HEK293 (cell line): ENCODE data around the gene SLC7A11.

Experiments
- CTCF ChIA-PET: fragments of 350-600 bp; formaldehyde crosslinking; extraction: SDS; loops from one replicate; lab custom pipeline; 2021; ENCODE audit warnings: antibody characterized with exemption; lab: Yijun Ruan, JAX
- POLR2A ChIA-PET: fragments of 300-600 bp; formaldehyde crosslinking; extraction: SDS; loops from one replicate; lab custom pipeline; 2020; ENCODE audit warnings: antibody characterized with exemption, inconsistent platforms; lab: Yijun Ruan, JAX
- H3K27ac ChIP-seq: fragments of 200-500 bp; sonication (Bioruptor generic); 2 replicates; pipeline ENCODE4 v1.5.1; 2014; ENCODE audit warnings: low read depth, low read length, control low read depth, inconsistent platforms; ENCODE audit errors: extremely low read depth
- H3K36me3 ChIP-seq, 2 experiments: fragments of 200-500 bp in 1 of 2; sonication (Bioruptor generic) in 1 of 2; 1 replicate in 1 of 2; 2 replicates in 1 of 2; pipeline ENCODE4 v1.5.1; 2014 to 2017; ENCODE audit warnings: inconsistent platforms in 2 of 2, low read length in 2 of 2; ENCODE audit not compliant: control insufficient read depth in 2 of 2, insufficient read depth in 1 of 2
- H3K4me1 ChIP-seq: fragments of 200-500 bp; sonication (Bioruptor generic); 2 replicates; pipeline ENCODE4 v1.5.1; 2014; ENCODE audit warnings: mild to moderate bottlenecking, low read length, inconsistent platforms; ENCODE audit not compliant: control insufficient read depth, insufficient read depth
- H3K4me3 ChIP-seq: 2 replicates; pipeline ENCODE4 v1.5.1; 2011; ENCODE audit warnings: low read depth, mild to moderate bottlenecking, control low read depth, low read length, moderate library complexity
- H3K9me3 ChIP-seq: fragments of 200-500 bp; sonication (Bioruptor generic); 2 replicates; pipeline ENCODE4 v1.5.1; 2014; ENCODE audit warnings: low read depth, low read length, inconsistent platforms; ENCODE audit not compliant: control insufficient read depth, insufficient read depth
- EGR2 ChIP-seq: fragments of 450-650 bp; formaldehyde crosslinking; IDR thresholded peaks from 2 replicates; pipeline ENCODE4 v1.5.1; 2016; ENCODE audit warnings: low read depth, missing biosample characterization, missing genetic modification characterization
- GLI4 ChIP-seq: fragments of 450-650 bp; formaldehyde crosslinking; IDR thresholded peaks from 2 replicates; pipeline ENCODE4 v1.5.1; 2016; ENCODE audit warnings: missing biosample characterization, missing genetic modification characterization
- HOXA7 ChIP-seq: sonication (generic); formaldehyde crosslinking; IDR thresholded peaks from 2 replicates; pipeline ENCODE4 v1.8.1; 2022; ENCODE audit warnings: missing genetic modification reagents, borderline replicate concordance
- KLF7 ChIP-seq: fragments of 450-650 bp; formaldehyde crosslinking; IDR thresholded peaks from 2 replicates; pipeline ENCODE4 v1.5.1; 2016; ENCODE audit warnings: missing biosample characterization, missing genetic modification characterization, borderline replicate concordance
- KLF9 ChIP-seq: fragments of 450-650 bp; formaldehyde crosslinking; IDR thresholded peaks from 2 replicates; pipeline ENCODE4 v1.5.1; 2016; ENCODE audit warnings: missing biosample characterization, missing genetic modification characterization, low read depth
- MEIS1 ChIP-seq: sonication (generic); formaldehyde crosslinking; IDR thresholded peaks from 2 replicates; pipeline ENCODE4 v1.8.1; 2022; ENCODE audit warnings: missing genetic modification reagents, mild to moderate bottlenecking, borderline replicate concordance
- SETDB1 ChIP-seq: IDR thresholded peaks from one replicate; pipeline ENCODE4 v1.6.1; 2017; ENCODE audit warnings: mild to moderate bottlenecking, low read length, moderate library complexity, mixed read lengths; ENCODE audit not compliant: insufficient read length
- SP3 ChIP-seq: fragments of 450-650 bp; formaldehyde crosslinking; IDR thresholded peaks from 2 replicates; pipeline ENCODE4 v1.5.1; 2016; ENCODE audit warnings: missing biosample characterization, missing genetic modification characterization
- ZFP37 ChIP-seq: fragments of 450-650 bp; formaldehyde crosslinking; IDR thresholded peaks from 2 replicates; pipeline ENCODE4 v1.5.1; 2016; ENCODE audit warnings: missing biosample characterization, missing genetic modification characterization
- ZFP41 ChIP-seq: fragments of 450-650 bp; formaldehyde crosslinking; IDR thresholded peaks from 2 replicates; pipeline ENCODE4 v1.5.1; 2016; ENCODE audit warnings: missing biosample characterization, missing genetic modification characterization, borderline replicate concordance
- ZNF10 ChIP-seq: fragments of 450-650 bp; formaldehyde crosslinking; IDR thresholded peaks from 2 replicates; pipeline ENCODE4 v1.5.1; 2017; ENCODE audit warnings: missing biosample characterization, missing genetic modification characterization
- ZNF140 ChIP-seq: fragments of 450-650 bp; formaldehyde crosslinking; IDR thresholded peaks from 2 replicates; pipeline ENCODE4 v1.5.1; 2016; ENCODE audit warnings: missing biosample characterization, missing genetic modification characterization
- ZNF157 ChIP-seq: fragments of 450-650 bp; formaldehyde crosslinking; IDR thresholded peaks from 2 replicates; pipeline ENCODE4 v1.5.1; 2016; ENCODE audit warnings: missing biosample characterization, missing genetic modification characterization
- ZNF174 ChIP-seq: fragments of 450-650 bp; formaldehyde crosslinking; IDR thresholded peaks from 2 replicates; pipeline ENCODE4 v1.5.0; 2017; ENCODE audit warnings: missing biosample characterization, mild to moderate bottlenecking, missing genetic modification characterization
- ZNF175 ChIP-seq: fragments of 450-650 bp; formaldehyde crosslinking; IDR thresholded peaks from 2 replicates; pipeline ENCODE4 v1.5.1; 2016; ENCODE audit warnings: missing biosample characterization, missing genetic modification characterization
- ZNF274 ChIP-seq, 2 experiments: fragments of 200-500 bp in 1 of 2; fragments of 450-650 bp in 1 of 2; sonication (Bioruptor generic) in 1 of 2; formaldehyde crosslinking in 1 of 2; IDR thresholded peaks; 2 replicates each; pipeline versions ENCODE4 v1.5.1 to v1.6.1; 2014 to 2016; ENCODE audit warnings: borderline replicate concordance in 1 of 2, inconsistent platforms in 1 of 2, low read length in 1 of 2, missing biosample characterization in 1 of 2, missing genetic modification characterization in 1 of 2
- ZNF335 ChIP-seq: fragments of 450-650 bp; formaldehyde crosslinking; conservative IDR thresholded peaks from 2 replicates; pipeline ENCODE4 v1.5.1; 2016; ENCODE audit warnings: missing biosample characterization, missing genetic modification characterization
- ZNF354C ChIP-seq: fragments of 450-650 bp; formaldehyde crosslinking; IDR thresholded peaks from 2 replicates; pipeline ENCODE4 v1.5.1; 2016; ENCODE audit warnings: missing biosample characterization, missing genetic modification characterization, low read depth, borderline replicate concordance
- ZNF366 ChIP-seq: fragments of 450-650 bp; formaldehyde crosslinking; conservative IDR thresholded peaks from 2 replicates; pipeline ENCODE4 v1.5.1; 2016; ENCODE audit warnings: missing biosample characterization, missing genetic modification characterization
- ZNF544 ChIP-seq: fragments of 450-650 bp; formaldehyde crosslinking; IDR thresholded peaks from 2 replicates; pipeline ENCODE4 v1.5.0; 2017; ENCODE audit warnings: missing biosample characterization, missing genetic modification characterization
- ZNF596 ChIP-seq: fragments of 450-650 bp; IDR thresholded peaks from 2 replicates; pipeline ENCODE4 v1.5.0; 2018; ENCODE audit warnings: missing biosample characterization, mild to moderate bottlenecking, missing genetic modification characterization, moderate library complexity
- ZNF610 ChIP-seq: fragments of 450-650 bp; formaldehyde crosslinking; IDR thresholded peaks from 2 replicates; pipeline ENCODE4 v1.5.1; 2016; ENCODE audit warnings: missing biosample characterization, missing genetic modification characterization, borderline replicate concordance
- ZNF623 ChIP-seq: fragments of 450-650 bp; formaldehyde crosslinking; IDR thresholded peaks from 2 replicates; pipeline ENCODE4 v1.5.1; 2016; ENCODE audit warnings: missing biosample characterization, missing genetic modification characterization
- ZNF624 ChIP-seq: fragments of 450-650 bp; formaldehyde crosslinking; IDR thresholded peaks from 2 replicates; pipeline ENCODE4 v1.5.1; 2017; ENCODE audit warnings: missing biosample characterization, missing genetic modification characterization
- ZNF658 ChIP-seq: fragments of 450-650 bp; formaldehyde crosslinking; IDR thresholded peaks from 2 replicates; pipeline ENCODE4; 2016; ENCODE audit warnings: missing biosample characterization, missing genetic modification characterization
- ZNF777 ChIP-seq: fragments of 450-650 bp; formaldehyde crosslinking; IDR thresholded peaks from 2 replicates; pipeline ENCODE4 v1.5.1; 2017; ENCODE audit warnings: missing biosample characterization, missing genetic modification characterization, borderline replicate concordance
- ZNF785 ChIP-seq: fragments of 450-650 bp; formaldehyde crosslinking; IDR thresholded peaks from 2 replicates; pipeline ENCODE4 v1.5.1; 2016; ENCODE audit warnings: missing biosample characterization, missing genetic modification characterization
- ZNF837 ChIP-seq: fragments of 450-650 bp; formaldehyde crosslinking; IDR thresholded peaks from 2 replicates; pipeline ENCODE4 v1.5.1; 2016; ENCODE audit warnings: missing biosample characterization, missing genetic modification characterization
- TF ChIP-seq, protein P1 (sequence below): fragments of 450-650 bp; formaldehyde crosslinking; IDR thresholded peaks from 2 replicates; pipeline ENCODE4 v1.5.1; 2016; ENCODE audit warnings: missing biosample characterization, missing genetic modification characterization
- TF ChIP-seq, protein P2 (sequence below): fragments of 450-650 bp; formaldehyde crosslinking; IDR thresholded peaks from 2 replicates; pipeline ENCODE4; 2016; ENCODE audit warnings: missing biosample characterization, missing genetic modification characterization

The SLC7A11 gene

DNA sequence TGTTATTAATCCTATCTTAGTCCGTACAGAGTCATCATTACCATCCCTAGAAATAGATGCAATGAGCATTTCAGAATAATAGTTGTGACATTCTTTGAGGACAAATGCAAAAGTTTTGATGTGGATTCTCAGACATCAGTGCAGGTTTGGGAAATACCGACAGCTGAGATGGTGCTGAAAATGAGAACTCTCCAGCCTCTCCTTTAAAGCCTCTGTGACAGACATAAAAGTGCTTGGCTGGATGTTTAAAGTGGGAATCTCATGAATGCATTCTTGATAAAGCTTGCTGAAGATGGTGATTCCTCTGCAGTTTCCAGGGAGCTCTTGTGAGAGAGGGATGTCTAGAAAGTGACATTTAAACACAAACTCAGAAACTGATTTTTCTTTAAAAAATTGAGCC, 35.0 kb upstream of the SLC7A11 start (continued):
- TF ChIP-seq ZNF777 (tag by site-specific recombination), result no peak

DNA sequence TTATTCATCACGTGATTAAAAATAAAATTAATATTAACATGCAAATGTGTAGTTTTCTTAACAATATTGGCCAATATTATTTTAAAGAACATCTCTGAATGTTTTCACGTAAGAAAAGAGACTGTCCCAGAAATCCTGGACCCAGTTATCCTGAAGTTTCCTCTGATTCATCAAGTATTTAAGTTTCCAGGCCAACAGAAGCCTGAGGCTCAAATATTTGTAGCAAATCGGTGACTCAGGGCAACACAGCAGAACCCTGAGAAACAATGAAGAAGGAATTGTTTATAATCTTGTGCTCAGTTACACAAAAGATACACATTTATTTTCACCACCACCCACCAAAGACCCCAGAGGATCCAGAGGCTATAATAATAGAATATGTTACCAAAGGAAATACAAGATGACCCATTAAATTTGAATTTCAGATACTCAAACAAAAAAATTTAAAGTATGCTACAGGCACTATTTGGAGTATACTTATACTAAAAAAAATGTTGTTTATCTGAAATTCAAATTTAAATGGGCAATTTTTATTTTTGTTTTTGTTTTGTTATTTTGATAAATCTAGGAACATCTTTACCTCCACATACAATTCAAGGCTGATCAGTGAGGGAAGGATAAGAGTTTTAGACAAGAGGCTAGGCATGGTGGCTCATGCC, 33.9 kb upstream of the SLC7A11 start:
- ChIA-PET POLR2A (no interaction called here), CTCF (no interaction called here)
- H3K36me3 ChIP-seq, result no peaks in the 10 kb centered on the region
- no peaks in the 10 kb centered on the region for H3K9me3 ChIP-seq
- no peak overlapping the region for H3K4me3 ChIP-seq
- H3K27ac ChIP-seq, result no peak overlapping the region
- TF ChIP-seq EGR2 (no peak), ZNF354C (tag by site-specific recombination) (no peak)
- TF ChIP-seq, all 188 proteins: peak for 0
- H3K4me1 ChIP-seq, result no peaks in the 10 kb centered on the region

DNA sequence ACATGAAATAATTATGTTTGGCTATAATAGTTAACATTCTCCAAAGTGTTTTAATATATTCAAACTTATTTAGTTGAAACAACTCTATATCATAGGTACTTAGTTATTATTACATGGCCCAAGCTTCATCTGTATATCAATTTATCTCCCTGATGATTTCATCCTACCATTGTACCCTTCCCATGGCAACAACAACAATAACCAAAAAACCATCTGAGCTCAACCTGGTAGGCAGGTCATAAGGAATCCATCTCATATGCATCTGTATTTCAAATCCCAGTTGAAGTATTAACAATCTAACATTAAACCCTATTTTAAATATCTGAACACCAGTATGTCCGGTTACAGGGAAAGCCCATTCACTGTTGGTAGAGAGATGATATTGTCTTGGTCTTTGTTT, 33.1 kb upstream of the SLC7A11 start:
- TF ChIP-seq ZNF174 (tag by site-specific recombination) (no peak), ZNF544 (no peak), ZNF610 (tag by site-specific recombination) (no peak), ZNF140 (tag by site-specific recombination) (no peak), ZNF623 (tag by site-specific recombination) (no peak), HOXA7 (CRISPR knock-in tag) (no peak), ZNF10 (tag by site-specific recombination) (no peak), ZNF335 (tag by site-specific recombination) (no peak), ZNF785 (tag by site-specific recombination) (no peak), ZFP41 (no peak), ZNF274 (IDR thresholded peaks at IDR 0.05; ENCODE audit: low read length) (no peak), ZNF274 (tag by site-specific recombination; IDR thresholded peaks at IDR 0.05; ENCODE audit: borderline replicate concordance) (no peak), MEIS1 (no peak), ZNF624 (tag by site-specific recombination) (no peak), GLI4 (tag by site-specific recombination) (no peak), ZNF366 (tag by site-specific recombination) (no peak), SP3 (no peak), ZNF157 (no peak)
- CTCF ChIA-PET, result no interaction called here
- H3K4me3 ChIP-seq, result no peak overlapping the region
- H3K9me3 ChIP-seq, result no peaks in the 10 kb centered on the region
- no peaks in the 10 kb centered on the region for H3K36me3 ChIP-seq
- H3K4me1 ChIP-seq, result no peaks in the 10 kb centered on the region
- POLR2A ChIA-PET, result no interaction called here
- no peak overlapping the region for H3K27ac ChIP-seq

DNA sequence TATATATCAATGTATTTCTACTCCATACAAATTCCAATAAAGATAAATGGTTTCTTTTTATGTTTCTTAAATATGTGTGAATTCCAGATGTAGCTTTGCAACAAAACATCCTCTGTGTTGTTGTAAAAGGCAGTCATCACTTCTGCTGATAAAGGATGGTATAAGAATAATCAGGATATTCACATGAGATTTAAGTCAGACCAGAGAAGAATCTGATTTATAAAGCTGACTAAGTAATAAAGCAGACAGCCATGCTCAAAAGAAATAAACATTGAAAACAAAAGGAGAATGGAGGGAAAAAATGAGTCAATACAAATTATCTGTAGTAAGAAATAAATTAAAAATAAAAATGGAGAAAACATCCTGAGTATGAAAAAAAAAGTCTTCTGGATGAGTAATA, 27.0 kb upstream of the SLC7A11 start:
- Histone ChIP-seq H3K36me3 (no peaks in the 10 kb centered on the region), H3K9me3 (no peaks in the 10 kb centered on the region), H3K27ac (no peak overlapping the region), H3K4me1 (no peaks in the 10 kb centered on the region), H3K4me3 (no peak overlapping the region)
- ChIA-PET POLR2A (no interaction called here), CTCF (no interaction called here)
- TF ChIP-seq ZNF596 (tag by site-specific recombination) (no peak), KLF9 (no peak), ZNF157 (no peak), ZNF140 (tag by site-specific recombination) (no peak), ZNF658 (tag by site-specific recombination) (no peak), ZNF785 (tag by site-specific recombination) (no peak), ZNF175 (no peak), KLF7 (tag by site-specific recombination) (no peak), ZNF837 (tag by site-specific recombination) (no peak), SETDB1 (no peak), ZFP37 (tag by site-specific recombination) (no peak)
- TF ChIP-seq, protein P1, sequence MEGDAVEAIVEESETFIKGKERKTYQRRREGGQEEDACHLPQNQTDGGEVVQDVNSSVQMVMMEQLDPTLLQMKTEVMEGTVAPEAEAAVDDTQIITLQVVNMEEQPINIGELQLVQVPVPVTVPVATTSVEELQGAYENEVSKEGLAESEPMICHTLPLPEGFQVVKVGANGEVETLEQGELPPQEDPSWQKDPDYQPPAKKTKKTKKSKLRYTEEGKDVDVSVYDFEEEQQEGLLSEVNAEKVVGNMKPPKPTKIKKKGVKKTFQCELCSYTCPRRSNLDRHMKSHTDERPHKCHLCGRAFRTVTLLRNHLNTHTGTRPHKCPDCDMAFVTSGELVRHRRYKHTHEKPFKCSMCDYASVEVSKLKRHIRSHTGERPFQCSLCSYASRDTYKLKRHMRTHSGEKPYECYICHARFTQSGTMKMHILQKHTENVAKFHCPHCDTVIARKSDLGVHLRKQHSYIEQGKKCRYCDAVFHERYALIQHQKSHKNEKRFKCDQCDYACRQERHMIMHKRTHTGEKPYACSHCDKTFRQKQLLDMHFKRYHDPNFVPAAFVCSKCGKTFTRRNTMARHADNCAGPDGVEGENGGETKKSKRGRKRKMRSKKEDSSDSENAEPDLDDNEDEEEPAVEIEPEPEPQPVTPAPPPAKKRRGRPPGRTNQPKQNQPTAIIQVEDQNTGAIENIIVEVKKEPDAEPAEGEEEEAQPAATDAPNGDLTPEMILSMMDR (tag by site-specific recombination), result no peak
- TF ChIP-seq, protein P2, sequence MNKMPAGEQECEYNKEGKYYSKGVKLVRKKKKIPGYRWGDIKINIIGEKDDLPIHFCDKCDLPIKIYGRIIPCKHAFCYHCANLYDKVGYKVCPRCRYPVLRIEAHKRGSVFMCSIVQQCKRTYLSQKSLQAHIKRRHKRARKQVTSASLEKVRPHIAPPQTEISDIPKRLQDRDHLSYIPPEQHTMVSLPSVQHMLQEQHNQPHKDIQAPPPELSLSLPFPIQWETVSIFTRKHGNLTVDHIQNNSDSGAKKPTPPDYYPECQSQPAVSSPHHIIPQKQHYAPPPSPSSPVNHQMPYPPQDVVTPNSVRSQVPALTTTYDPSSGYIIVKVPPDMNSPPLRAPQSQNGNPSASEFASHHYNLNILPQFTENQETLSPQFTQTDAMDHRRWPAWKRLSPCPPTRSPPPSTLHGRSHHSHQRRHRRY (tag by site-specific recombination), result no peak
